Adrenal gland (tissue), 12 donors: ENCODE measurements around the gene PTBP1. TPM values are rescaled to one million over a fixed set of nuclear protein-coding genes. Genes with fewer than 3 reads are reported as not detected.

ENCODE experiments used
- DNase-seq, 7 donors: peaks; one replicate each; pipeline ENCODE4 v3.0.0-alpha.2; 2019 to 2020
- H3K27ac ChIP-seq, 5 donors: fragments of 200-600 bp; sonication (generic) in 4 of 5; 1 replicate in 3 of 5; 2 replicates in 2 of 5; pipeline versions ENCODE4 v1.5.1 to v1.8.0; 2016 to 2020; ENCODE audit warnings: mild to moderate bottlenecking in 1 of 5
- H3K27me3 ChIP-seq: fragments of 200-600 bp; 2 replicates; pipeline ENCODE4 v1.8.0; 2021
- H3K36me3 ChIP-seq, 2 donors: fragments of 200-600 bp; replicated peaks in 1 of 2; 1 replicate in 1 of 2; 2 replicates in 1 of 2; pipeline versions ENCODE4 v1.5.1 to v1.8.0; 2018 to 2022
- H3K4me1 ChIP-seq, 2 donors: fragments of 200-600 bp; replicated peaks in 1 of 2; 1 replicate in 1 of 2; 2 replicates in 1 of 2; pipeline versions ENCODE4 v1.5.1 to v1.8.0; 2018 to 2021
- H3K4me3 ChIP-seq, 4 donors: fragments of 200-600 bp; sonication (generic) in 3 of 4; one replicate each; pipeline ENCODE4 v1.5.1; 2016 to 2018
- H3K9me3 ChIP-seq, 3 donors: fragments of 200-600 bp; sonication (generic) in 1 of 3; replicated peaks in 1 of 3; 1 replicate in 2 of 3; 2 replicates in 1 of 3; pipeline versions ENCODE4 v1.5.1 to v1.8.0; 2016 to 2021
- CTCF ChIP-seq, 6 experiments: fragments of 450-650 bp in 4 of 6; fragments of 200-600 bp in 2 of 6; sonication (generic) in 1 of 6; IDR thresholded peaks; 1 replicate in 5 of 6; 2 replicates in 1 of 6; pipeline versions ENCODE4 v1.5.1 to v1.8.0; 2016 to 2021; ENCODE audit warnings: antibody characterized with exemption in 6 of 6, mild to moderate bottlenecking in 2 of 6, moderate library complexity in 1 of 6
- POLR2A ChIP-seq, 2 donors: fragments of 450-650 bp; IDR thresholded peaks; one replicate each; pipeline ENCODE4 v1.6.1; 2017; ENCODE audit warnings: antibody characterized with exemption in 2 of 2, mild to moderate bottlenecking in 2 of 2, moderate library complexity in 1 of 2
- WGBS, 4 donors: extraction: QIAGEN DNeasy Blood & Tissue Kit in 2 of 4; methylation state at CpG; one replicate each; pipeline versions ENCODE4 v1.1.5 to v1.1.7; 2013 to 2017; 5-methylcytosine and 5-hydroxymethylcytosine counted together
- intact Hi-C, 2 donors: fragments of 100-400 bp; cut with DNase I; formaldehyde crosslinking; loops; one replicate each; pipeline versions ENCODE4 v1.14.1 to v1.15.0; 2022 to 2023
- polyA plus RNA-seq, 3 donors: library from polyadenylated mRNA; stranded (reverse); fragments of 200-250 nt in 2 of 3; fragments of 350-450 nt in 1 of 3; fragmentation: Illumina TruSeq in 1 of 3; extraction: RNeasy Lipid Tissue Mini Kit (QIAGEN cat#74804) in 1 of 3; gene quantifications; one replicate each; pipeline ENCODE4 v1.2.3, GENCODE V29; 2013 to 2014
- total RNA-seq, 9 donors: library from RNA; depleted of rRNA in 4 of 9; stranded (reverse); fragments of >200 nt in 4 of 9; fragments of 120-200 nt in 1 of 9; fragmentation: NEBNext Ultra II Directional in 1 of 9; extraction: Animal tissue kit (Norgen Biotek cat#: 25700) in 1 of 9; gene quantifications; one replicate each; pipeline versions ENCODE4 v1.1.0 to v1.2.4, GENCODE V29; 2013 to 2023
- donor health status: healthy with polysubstance abuse.
- donor health status: Bipolar disorder and iron deficiency.
- donor health status: DM: yes; HTN: yes; CAD: no.
- donor health status: DM: no; HTN: no; CAD: no.
- donor health status: DM: no; HTN: no; CAD: no.
- donor health status: DM: yes; HTN: yes; CAD: no.

PTBP1 gene
- total and polyA plus RNA-seq, 12 donors: 64.6 to 236 (median 146) TPM

GRCh38 chr19:781800-782184 is 15.5 kb upstream of the PTBP1 start:
- Histone ChIP-seq H3K9me3 (no peaks in the 10 kb centered on the region), H3K4me3 (no peak overlapping the region), H3K27ac (peak overlapping the region in 3 of 5 donors; percentile 60 to 85 (median 68)), H3K4me1 (no peaks in the 10 kb centered on the region), H3K27me3 (no peaks in the 10 kb centered on the region), H3K36me3 (no peaks in the 10 kb centered on the region)
- TF ChIP-seq CTCF (IDR thresholded peaks at IDR 0.05) (no peak), POLR2A (IDR thresholded peaks at IDR 0.05) (no peak)
- intact Hi-C loops: no loop called here
- no peak for DNase-seq
- 80 to 90% (median 84%) methylated on average over 13 to 19 of the region's 19 CpGs for WGBS, 4 donors

- intact Hi-C loops: no loop called here
- no peaks in the 10 kb centered on the region for H3K9me3 ChIP-seq
- no peaks in the 10 kb centered on the region for H3K4me1 ChIP-seq
- no peak for TF ChIP-seq POLR2A (IDR thresholded peaks at IDR 0.05)
- TF ChIP-seq CTCF (IDR thresholded peaks at IDR 0.05): no peak
- H3K36me3 ChIP-seq: no peaks in the 10 kb centered on the region
- peak overlapping the region in 3 of 5 donors; percentile 60 to 85 (median 68) for H3K27ac ChIP-seq
- peak in 1 of 7 donors; percentile 44 for DNase-seq
- WGBS, 4 donors: 37 to 52% (median 42%) methylated on average over 25 to 29 of the region's 29 CpGs
- H3K27me3 ChIP-seq: no peaks in the 10 kb centered on the region
- peak overlapping the region in 1 of 4 donors; percentile 39 for H3K4me3 ChIP-seq
Observed at GRCh38 chr19:782185-782877, 14.9 kb upstream of the PTBP1 start.

- Histone ChIP-seq H3K4me3 (peak overlapping the region in 1 of 4 donors; percentile 39), H3K27me3 (no peaks in the 10 kb centered on the region)
Observed at GRCh38 chr19:782878-783668, 14.2 kb upstream of the PTBP1 start.

More at GRCh38 chr19:782878-783668, 14.2 kb upstream of the PTBP1 start:
- H3K27ac ChIP-seq: peak overlapping the region in 3 of 5 donors; percentile 60 to 85 (median 68)
- intact Hi-C loops: no loop called here
- peak in 1 of 7 donors; percentile 72 for DNase-seq
- TF ChIP-seq POLR2A (IDR thresholded peaks at IDR 0.05) (no peak), CTCF (IDR thresholded peaks at IDR 0.05) (no peak)
- no peaks in the 10 kb centered on the region for H3K36me3 ChIP-seq
- 50 to 61% (median 61%) methylated on average over 29 to 30 of the region's 30 CpGs for WGBS, 4 donors
- no peaks in the 10 kb centered on the region for H3K9me3 ChIP-seq
- H3K4me1 ChIP-seq: no peaks in the 10 kb centered on the region
